ENCODE data around the gene SPNS1. TPM values are rescaled to one million over a fixed set of nuclear protein-coding genes. Genes with fewer than 3 reads are reported as not detected.
A peak's percentile ranks its signal among the peaks of the same experiment; 100 is the strongest.

The SPNS1 gene
- total RNA-seq, 1 experiment from 2014 or later: 38.6 TPM

DNA sequence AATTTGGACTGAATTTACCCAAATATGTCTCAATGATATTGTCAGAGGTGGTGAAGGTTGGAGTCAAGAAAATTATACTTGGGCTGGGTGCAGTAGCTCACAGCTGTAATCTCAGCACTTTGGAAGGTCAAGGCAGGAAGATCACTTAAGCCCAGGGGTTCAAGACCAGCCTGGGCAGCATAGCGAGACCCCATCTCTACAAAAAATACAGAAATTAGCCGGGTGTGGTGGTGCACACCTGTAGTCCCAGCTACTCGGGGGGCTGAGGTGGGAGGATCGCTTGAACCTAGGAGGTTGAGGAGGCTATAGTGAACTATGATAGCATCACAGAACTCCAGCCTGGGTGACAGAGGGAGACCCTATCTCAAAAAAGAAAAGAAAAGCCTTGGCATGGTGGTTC lies 51.2 kb downstream of the SPNS1 start:
- Histone ChIP-seq H3K9ac (ENCODE audit: extremely low read depth, insufficient read length, low read length) (no peak overlapping the region), H4K20me1 (ENCODE audit: control insufficient read depth, insufficient read depth, insufficient read length) (no peaks in the 10 kb centered on the region), H3K14ac (ENCODE audit: insufficient read depth, low read length) (no peak overlapping the region), H2BK12ac (ENCODE audit: insufficient read length, low read depth, low read length) (no peak overlapping the region), H3K27me3 (ENCODE audit: insufficient read depth, low read length) (no peaks in the 10 kb centered on the region), H2AK5ac (ENCODE audit: insufficient read length, low read length) (no peak overlapping the region), H4K8ac (replicated peaks; ENCODE audit: insufficient read length, low read depth, low read length) (no peak overlapping the region), H3T11ph (ENCODE audit: low read length) (no peak overlapping the region), H3K23me2 (ENCODE audit: insufficient read length, low read depth, low read length, poor library complexity, severe bottlenecking) (no peaks in the 10 kb centered on the region), H3K9me3 (ENCODE audit: control insufficient read depth, low read depth, low read length) (no peaks in the 10 kb centered on the region), H3K56ac (ENCODE audit: insufficient read length, low read depth, low read length) (no peak overlapping the region), H3K4me1 (ENCODE audit: insufficient read depth, low read length) (no peaks in the 10 kb centered on the region; the same call in 1 of the 2 replicates), H3K79me1 (ENCODE audit: insufficient read depth, low read depth, low read length, poor library complexity, severe bottlenecking) (no peaks in the 10 kb centered on the region), H2BK120ac (ENCODE audit: low read depth, low read length, poor library complexity, severe bottlenecking) (no peak overlapping the region), H3K23ac (ENCODE audit: insufficient read length, low read depth, low read length) (no peak overlapping the region), H2BK5ac (ENCODE audit: insufficient read length, low read length) (no peak overlapping the region), H2BK20ac (ENCODE audit: low read depth, low read length, poor library complexity, severe bottlenecking) (no peak overlapping the region), H3K27ac (ENCODE audit: insufficient read length, low read depth, low read length) (no peak overlapping the region), H4K5ac (ENCODE audit: insufficient read length, low read depth, low read length) (no peak overlapping the region), H4K91ac (ENCODE audit: insufficient read length, low read depth, low read length) (no peak overlapping the region), H2AFZ (ENCODE audit: low read length) (no peak overlapping the region), H3K79me2 (ENCODE audit: insufficient read depth, low read length) (no peaks in the 10 kb centered on the region), H3K4me2 (ENCODE audit: insufficient read depth, insufficient read length, low read length) (no peak overlapping the region), H3K18ac (ENCODE audit: insufficient read length, low read depth, low read length) (no peak overlapping the region), H2BK15ac (ENCODE audit: low read depth, low read length) (no peak overlapping the region), H3K4ac (ENCODE audit: low read depth, low read length) (no peak overlapping the region)
- no peak for TF ChIP-seq CTCF (conservative IDR thresholded peaks at IDR 0.05)
- Mint-ChIP-seq H3K36me3 (ENCODE audit: insufficient read depth in 1 of 3, low read depth in 3 of 3) (no peaks in the 10 kb centered on the region), H3K27ac (no peak overlapping the region), H3K4me1 (peaks cover 10 to 22% of the 10 kb centered on the region in 2 experiments), H3K27me3 (ENCODE audit: low read depth) (no peaks in the 10 kb centered on the region), H3K4me3 (peak overlapping the region in 1 of 2 experiments; percentile 24; a peak in 1 of 5 replicates), H3K9me3 (no peaks in the 10 kb centered on the region)
- WGBS (ENCODE audit: extremely low coverage, insufficient read length, low lambda C conversion rate): no CpG with 5 or more reads among the region's 4 CpGs
- DNase-seq: no peak
